Upper lobe of left lung (tissue), 6 donors: Measurements from ENCODE around the gene PCBP3. TPM values are rescaled to one million over a fixed set of nuclear protein-coding genes. Genes with fewer than 3 reads are reported as not detected.

Experiments used
- ATAC-seq, 2 donors: fragments of 200-7000 bp; cut with Tn5 transposase; one replicate each; pipeline ENCODE4 v1.9.1; 2022; ENCODE audit warnings: mild to moderate bottlenecking in 2 of 2, moderate library complexity in 2 of 2; ENCODE audit not compliant: low FRiP score in 2 of 2
- DNase-seq, 2 donors: peaks; one replicate each; pipeline ENCODE4 v3.0.0-alpha.2; 2019 to 2020
- H3K27ac ChIP-seq, 4 donors: fragments of 200-600 bp; sonication (generic); one replicate each; pipeline ENCODE4 v1.5.1; 2016 to 2019
- H3K27me3 ChIP-seq, 4 donors: fragments of 200-600 bp; sonication (generic); one replicate each; pipeline ENCODE4 v1.5.1; 2017 to 2019
- H3K36me3 ChIP-seq, 4 donors: fragments of 200-600 bp; sonication (generic); one replicate each; pipeline ENCODE4 v1.5.1; 2016 to 2019
- H3K4me1 ChIP-seq, 4 donors: fragments of 200-600 bp; sonication (generic); one replicate each; pipeline ENCODE4 v1.5.1; 2018 to 2019
- H3K4me3 ChIP-seq, 4 donors: fragments of 200-600 bp; sonication (generic); one replicate each; pipeline ENCODE4 v1.5.1; 2017 to 2019; ENCODE audit warnings: mild to moderate bottlenecking in 2 of 4, moderate library complexity in 1 of 4
- H3K9me3 ChIP-seq, 4 donors: fragments of 200-600 bp; sonication (generic); one replicate each; pipeline ENCODE4 v1.5.1; 2018 to 2019
- EP300 ChIP-seq, 4 donors: sonication (generic); formaldehyde crosslinking; IDR thresholded peaks; one replicate each; pipeline ENCODE4 v1.5.1; 2017; ENCODE audit warnings: antibody characterized with exemption in 4 of 4, control low read depth in 2 of 4
- POLR2A ChIP-seq, 4 donors: fragments of 450-650 bp; IDR thresholded peaks; one replicate each; pipeline ENCODE4 v1.5.1; 2016 to 2017; ENCODE audit warnings: antibody characterized with exemption in 4 of 4, mild to moderate bottlenecking in 2 of 4
- POLR2AphosphoS5 ChIP-seq, 2 donors: sonication (generic); formaldehyde crosslinking; IDR thresholded peaks; one replicate each; pipeline ENCODE4 v1.5.1; 2017; ENCODE audit warnings: antibody characterized with exemption in 2 of 2
- WGBS, 2 donors: methylation state at CpG; one replicate each; pipeline ENCODE4 v1.1.5; 2017 to 2018; 5-methylcytosine and 5-hydroxymethylcytosine counted together
- total RNA-seq, 6 donors: library from RNA; depleted of rRNA in 4 of 6; stranded (reverse); fragments of >200 nt in 4 of 6; gene quantifications; one replicate each; pipeline versions ENCODE4 v1.1.0 to v1.2.1, GENCODE V29; 2016 to 2021
- TF ChIP-seq, protein P1 (sequence below), 6 experiments: fragments of 450-650 bp in 4 of 6; fragments of 200-600 bp in 2 of 6; sonication (generic) in 2 of 6; IDR thresholded peaks; one replicate each; pipeline ENCODE4 v1.5.1; 2016 to 2019; ENCODE audit warnings: antibody characterized with exemption in 6 of 6
- donor health status: DM: no; HTN: no; CAD: no; lungs with moderate emphysema.
- donor health status: DM: no; HTN: yes; CAD: no; lungs with severe emphysema.

The PCBP3 gene
- total RNA-seq, 6 donors from 2014 or later: 0.78 to 10.5 (median 3.3) TPM

DNA sequence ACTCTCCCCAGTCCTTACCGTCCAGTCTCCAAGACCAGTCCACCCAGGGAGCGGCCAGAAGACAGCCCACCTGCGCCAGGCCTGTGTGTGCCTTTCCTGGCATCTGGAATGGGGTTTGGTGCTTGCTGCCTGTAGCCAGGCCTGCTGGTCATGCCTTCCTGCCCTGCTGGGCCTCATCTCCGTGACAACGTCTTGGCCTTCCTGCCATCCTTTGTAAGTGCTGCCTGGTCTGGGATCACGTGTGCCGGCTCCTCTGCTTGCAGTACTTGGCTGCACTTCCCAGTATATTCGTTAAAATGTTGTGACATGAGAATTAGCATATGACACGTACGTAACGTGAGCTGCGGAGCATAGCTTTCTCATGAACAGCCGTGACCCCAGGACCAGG lies 192.7 kb downstream of the PCBP3 start:
- ATAC-seq (no peak), DNase-seq (no peak)
- peaks cover 0 to 9% (median 5%) of the 10 kb centered on the region in 4 donors for H3K9me3 ChIP-seq
- no peak overlapping the region for H3K27ac ChIP-seq
- no peaks in the 10 kb centered on the region for H3K36me3 ChIP-seq
- TF ChIP-seq, protein P1, sequence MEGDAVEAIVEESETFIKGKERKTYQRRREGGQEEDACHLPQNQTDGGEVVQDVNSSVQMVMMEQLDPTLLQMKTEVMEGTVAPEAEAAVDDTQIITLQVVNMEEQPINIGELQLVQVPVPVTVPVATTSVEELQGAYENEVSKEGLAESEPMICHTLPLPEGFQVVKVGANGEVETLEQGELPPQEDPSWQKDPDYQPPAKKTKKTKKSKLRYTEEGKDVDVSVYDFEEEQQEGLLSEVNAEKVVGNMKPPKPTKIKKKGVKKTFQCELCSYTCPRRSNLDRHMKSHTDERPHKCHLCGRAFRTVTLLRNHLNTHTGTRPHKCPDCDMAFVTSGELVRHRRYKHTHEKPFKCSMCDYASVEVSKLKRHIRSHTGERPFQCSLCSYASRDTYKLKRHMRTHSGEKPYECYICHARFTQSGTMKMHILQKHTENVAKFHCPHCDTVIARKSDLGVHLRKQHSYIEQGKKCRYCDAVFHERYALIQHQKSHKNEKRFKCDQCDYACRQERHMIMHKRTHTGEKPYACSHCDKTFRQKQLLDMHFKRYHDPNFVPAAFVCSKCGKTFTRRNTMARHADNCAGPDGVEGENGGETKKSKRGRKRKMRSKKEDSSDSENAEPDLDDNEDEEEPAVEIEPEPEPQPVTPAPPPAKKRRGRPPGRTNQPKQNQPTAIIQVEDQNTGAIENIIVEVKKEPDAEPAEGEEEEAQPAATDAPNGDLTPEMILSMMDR (IDR thresholded peaks at IDR 0.05): no peak
- TF ChIP-seq EP300 (IDR thresholded peaks at IDR 0.05) (no peak), POLR2A (IDR thresholded peaks at IDR 0.05) (no peak), POLR2AphosphoS5 (IDR thresholded peaks at IDR 0.05) (no peak)
- H3K27me3 ChIP-seq: no peaks in the 10 kb centered on the region
- no peaks in the 10 kb centered on the region for H3K4me1 ChIP-seq
- no peak overlapping the region for H3K4me3 ChIP-seq
- WGBS, 2 donors: 74 to 76% methylated on average over 10 to 13 of the region's 13 CpGs

DNA sequence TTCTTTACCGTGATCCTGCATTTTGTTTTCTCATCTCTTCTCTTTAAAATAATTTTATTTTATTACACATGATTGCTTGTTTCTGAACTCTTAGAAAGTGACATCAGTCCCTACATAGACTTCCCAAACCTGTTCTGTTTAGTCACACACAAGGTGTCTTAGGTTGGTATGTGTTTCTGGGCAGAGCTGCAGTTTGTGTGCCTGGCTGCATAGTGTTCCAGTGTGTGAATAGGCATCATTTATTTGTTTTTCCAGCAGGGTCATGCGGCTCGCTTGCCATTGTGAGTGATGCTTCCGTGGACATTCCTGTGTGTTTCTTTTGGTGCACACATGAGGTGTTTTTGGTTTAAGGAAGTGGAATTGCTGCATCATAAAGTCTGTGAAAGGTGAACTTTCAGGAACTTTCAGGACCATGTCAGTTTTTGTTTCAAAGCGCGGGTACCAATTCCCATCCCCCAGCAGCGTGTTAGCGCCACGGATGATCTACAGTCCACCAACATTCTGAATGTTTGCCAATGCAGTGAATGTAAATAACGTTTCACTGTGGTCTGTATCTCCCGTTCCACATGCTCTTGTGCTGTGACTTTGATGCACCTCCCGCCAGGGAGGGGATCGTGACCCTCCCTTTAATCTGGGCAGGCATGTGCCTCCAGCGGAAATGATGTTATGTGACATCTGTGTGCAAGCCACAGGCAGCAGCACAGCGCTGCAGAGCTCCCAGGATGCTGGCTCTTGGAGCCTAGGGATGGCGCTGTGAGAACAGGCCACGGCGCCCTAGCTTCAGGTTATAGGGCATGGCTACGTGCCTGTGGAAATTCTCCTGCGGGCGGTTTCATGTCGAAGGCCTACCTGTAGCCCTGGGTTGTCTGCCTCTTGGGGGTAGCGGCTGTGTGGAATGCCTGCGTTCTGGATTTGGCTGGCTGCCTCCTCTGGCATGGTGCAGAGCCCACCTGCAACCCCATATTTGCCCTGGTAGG lies 193.5 kb downstream of the PCBP3 start:
- Histone ChIP-seq H3K4me3 (no peak overlapping the region), H3K9me3 (peaks cover 3 to 15% (median 7%) of the 10 kb centered on the region in 4 donors), H3K36me3 (no peaks in the 10 kb centered on the region), H3K27me3 (no peaks in the 10 kb centered on the region), H3K27ac (no peak overlapping the region), H3K4me1 (no peaks in the 10 kb centered on the region)
- no peak for DNase-seq
- TF ChIP-seq POLR2A (IDR thresholded peaks at IDR 0.05) (no peak), EP300 (IDR thresholded peaks at IDR 0.05) (no peak), POLR2AphosphoS5 (IDR thresholded peaks at IDR 0.05) (no peak)
- TF ChIP-seq, protein P1 (IDR thresholded peaks at IDR 0.05): no peak
- no peak for ATAC-seq
- 65 to 86% methylated on average over 18 to 24 of the region's 24 CpGs for WGBS, 2 donors

DNA sequence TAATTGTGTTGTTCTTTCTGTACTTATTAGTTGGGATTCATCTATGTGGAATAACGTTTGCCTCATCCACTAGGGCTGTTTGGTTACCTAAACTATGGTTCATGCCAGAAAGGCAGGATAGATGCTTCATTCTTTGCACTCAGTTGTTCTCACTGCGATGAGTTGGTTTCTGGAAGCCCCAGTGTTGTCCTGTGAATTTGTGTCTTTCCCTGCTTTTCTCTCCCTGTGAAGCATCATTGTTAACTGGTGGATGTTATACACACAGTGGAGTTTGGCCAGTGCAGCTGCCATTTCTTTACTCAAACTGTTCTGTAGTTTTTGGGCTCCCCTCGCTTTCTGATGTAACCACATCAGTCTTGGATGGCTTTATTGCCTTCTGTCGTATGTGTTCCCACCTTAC lies 194.4 kb downstream of the PCBP3 start:
- 79 to 86% methylated on average over 4 of the region's 4 CpGs for WGBS, 2 donors
- no peaks in the 10 kb centered on the region for H3K4me1 ChIP-seq
- H3K36me3 ChIP-seq: no peaks in the 10 kb centered on the region
- no peak for TF ChIP-seq EP300 (IDR thresholded peaks at IDR 0.05)
- no peak for TF ChIP-seq POLR2A (IDR thresholded peaks at IDR 0.05)
- TF ChIP-seq POLR2AphosphoS5 (IDR thresholded peaks at IDR 0.05): no peak
- TF ChIP-seq, protein P1 (IDR thresholded peaks at IDR 0.05): no peak
- no peaks in the 10 kb centered on the region for H3K27me3 ChIP-seq
- DNase-seq (no peak), ATAC-seq (no peak)
- H3K27ac ChIP-seq: no peak overlapping the region
- peaks cover 3 to 15% (median 7%) of the 10 kb centered on the region in 4 donors for H3K9me3 ChIP-seq
- no peak overlapping the region for H3K4me3 ChIP-seq

DNA sequence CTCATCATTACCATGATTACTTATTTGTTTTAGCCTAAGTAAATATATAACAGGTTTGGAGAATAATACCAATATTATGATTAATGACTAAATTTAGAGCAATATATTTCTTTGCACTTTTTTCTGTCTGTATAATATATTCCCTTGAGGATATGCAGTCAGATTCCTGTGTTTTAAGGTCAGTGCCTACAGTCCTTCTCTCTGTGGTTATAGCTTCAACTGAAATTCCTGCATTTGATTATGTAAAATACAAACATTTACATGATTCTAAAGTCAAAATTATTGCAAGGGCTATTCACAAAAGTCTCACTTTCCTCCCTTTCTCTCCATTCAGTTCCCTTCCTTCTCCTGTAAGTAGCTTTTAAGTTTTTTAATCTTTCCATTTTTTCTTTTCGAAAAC lies 195.1 kb downstream of the PCBP3 start:
- H3K4me3 ChIP-seq: no peak overlapping the region
- DNase-seq (no peak), ATAC-seq (no peak)
- WGBS, 2 donors: 88 to 98% methylated on average over 1 of the region's 1 CpG
- no peaks in the 10 kb centered on the region for H3K4me1 ChIP-seq
- no peaks in the 10 kb centered on the region for H3K36me3 ChIP-seq
- peaks cover 3 to 15% (median 7%) of the 10 kb centered on the region in 4 donors for H3K9me3 ChIP-seq
- H3K27ac ChIP-seq: no peak overlapping the region
- no peaks in the 10 kb centered on the region for H3K27me3 ChIP-seq
- TF ChIP-seq, protein P1 (IDR thresholded peaks at IDR 0.05): no peak
- TF ChIP-seq POLR2A (IDR thresholded peaks at IDR 0.05): no peak
- TF ChIP-seq POLR2AphosphoS5 (IDR thresholded peaks at IDR 0.05): no peak
- TF ChIP-seq EP300 (IDR thresholded peaks at IDR 0.05): no peak
